Left cardiac atrium (tissue), 4 donors: Measurements from ENCODE around the gene ST8SIA6. TPM values are rescaled to one million over a fixed set of nuclear protein-coding genes. Genes with fewer than 3 reads are reported as not detected.
"Not testable (repeated sequence)": the region's sequence is repeated elsewhere in the genome, so short reads cannot be mapped to it uniquely, and the experiment has no call there.

Experiments
- ATAC-seq, 2 donors: fragments of 200-7000 bp; cut with Tn5 transposase; one replicate each; pipeline ENCODE4 v1.9.1; 2020; ENCODE audit warnings: mild to moderate bottlenecking in 2 of 2, moderate library complexity in 2 of 2
- DNase-seq: peaks from one replicate; pipeline ENCODE4 v3.0.0-alpha.2; 2020
- intact Hi-C, 2 donors: fragments of 100-400 bp; cut with DNase I; formaldehyde crosslinking; loops; one replicate each; pipeline versions ENCODE4 v1.14.1 to v1.15.1; 2022 to 2023
- total RNA-seq, 2 donors: library from RNA; stranded (reverse); fragmentation: NEBNext Ultra II Directional; extraction: Animal tissue kit (Norgen Biotek cat#: 25700); gene quantifications; one replicate each; pipeline ENCODE4 v1.2.1, GENCODE V29; 2021
- donor health status: DM: no; HTN: yes; CAD: no.
- donor health status: DM: no; HTN: yes; CAD: no; lungs with severe emphysema.
- donor health status: DM: yes; HTN: yes; CAD: no.
- donor health status: Dilated cardiomyopathy.

The ST8SIA6 gene
- total RNA-seq, 2 donors from 2014 or later, result 3.6 to 11.0 TPM

- intact Hi-C loops, result no loop called here
- no peak for DNase-seq
- no peak for ATAC-seq
Observed at GRCh38 chr10:17465328-17466125, 11.1 kb upstream of the ST8SIA6 start.

- intact Hi-C loops, result no loop called here
- ATAC-seq, result no peak
- DNase-seq, result no peak
Observed at GRCh38 chr10:17464545-17464944, 10.2 kb upstream of the ST8SIA6 start.

- DNase-seq, result no peak
- intact Hi-C loops, result no loop called here
- ATAC-seq, result no peak
Observed at GRCh38 chr10:17460756-17461155, 6.4 kb upstream of the ST8SIA6 start.

GRCh38 chr10:17457083-17457482, 2.7 kb upstream of the ST8SIA6 start:
- intact Hi-C loops, result no loop called here
- ATAC-seq, result no peak
- no peak for DNase-seq

- ATAC-seq (no peak), DNase-seq (no peak)
- intact Hi-C loops, result no loop called here
Observed at GRCh38 chr10:17456032-17456548, 1.7 kb upstream of the ST8SIA6 start.

GRCh38 chr10:17455015-17455520, 673 bp upstream of the ST8SIA6 start:
- DNase-seq (no peak), ATAC-seq (no peak)
- intact Hi-C loops, result no loop called here

GRCh38 chr10:17453373-17454091, 863 bp downstream of the ST8SIA6 start:
- intact Hi-C loops, result no loop called here
- ATAC-seq (peak; percentile 71 to 89), DNase-seq (peak; percentile 67)

GRCh38 chr10:17453035-17453372, 1.4 kb downstream of the ST8SIA6 start:
- ATAC-seq (no peak), DNase-seq (no peak)
- intact Hi-C loops, result no loop called here

GRCh38 chr10:17452060-17452841, 2.1 kb downstream of the ST8SIA6 start:
- DNase-seq (no peak), ATAC-seq (no peak)
- intact Hi-C loops, result no loop called here

GRCh38 chr10:17450024-17450423, 4.4 kb downstream of the ST8SIA6 start:
- DNase-seq (no peak), ATAC-seq (no peak)
- intact Hi-C loops, result no loop called here

- intact Hi-C loops, result no loop called here
- DNase-seq, result no peak
- peak in 1 of 2 donors; percentile 67 for ATAC-seq
Observed at GRCh38 chr10:17445400-17445998, 8.9 kb downstream of the ST8SIA6 start.

GRCh38 chr10:17444388-17444714, 10.0 kb downstream of the ST8SIA6 start:
- intact Hi-C loops, result no loop called here
- ATAC-seq (no peak), DNase-seq (no peak)

- no peak for DNase-seq
- intact Hi-C loops, result no loop called here
- no peak for ATAC-seq
Observed at GRCh38 chr10:17443707-17444387, 10.5 kb downstream of the ST8SIA6 start.

- intact Hi-C loops, result no loop called here
- no peak for DNase-seq
- ATAC-seq, result no peak
Observed at GRCh38 chr10:17438583-17438982, 15.8 kb downstream of the ST8SIA6 start.

- intact Hi-C loops, DNase-seq, ATAC-seq: not testable (repeated sequence)
Observed at GRCh38 chr10:17436578-17436977, 17.8 kb downstream of the ST8SIA6 start.

- DNase-seq, result no peak
- no peak for ATAC-seq
- intact Hi-C loops, result no loop called here
Observed at GRCh38 chr10:17435953-17436352, 18.4 kb downstream of the ST8SIA6 start.

- DNase-seq (no peak), ATAC-seq (no peak)
- intact Hi-C loops, result no loop called here
Observed at GRCh38 chr10:17435187-17435586, 19.2 kb downstream of the ST8SIA6 start.

- ATAC-seq (no peak), DNase-seq (no peak)
- intact Hi-C loops, result loop anchor here in 1 of 2 donors (5.0 kb wide), 1 partner anchor 600 kb away; no protein-coding TSS in a partner anchor
Observed at GRCh38 chr10:17432723-17433122, 21.7 kb downstream of the ST8SIA6 start.

- DNase-seq (no peak), ATAC-seq (no peak)
- intact Hi-C loops, result loop anchor here in 1 of 2 donors (5.0 kb wide), 1 partner anchor 600 kb away; no protein-coding TSS in a partner anchor
Observed at GRCh38 chr10:17431871-17432311, 22.5 kb downstream of the ST8SIA6 start.
